Measurements from ENCODE around the gene ROBO4. TPM values are rescaled to one million over a fixed set of nuclear protein-coding genes. Genes with fewer than 3 reads are reported as not detected.
A peak's percentile ranks its signal among the peaks of the same experiment; 100 is the strongest.

The ROBO4 gene
- total RNA-seq, 3 donors from 2014 or later = 11.9 to 30.5 (median 12.8) TPM

DNA sequence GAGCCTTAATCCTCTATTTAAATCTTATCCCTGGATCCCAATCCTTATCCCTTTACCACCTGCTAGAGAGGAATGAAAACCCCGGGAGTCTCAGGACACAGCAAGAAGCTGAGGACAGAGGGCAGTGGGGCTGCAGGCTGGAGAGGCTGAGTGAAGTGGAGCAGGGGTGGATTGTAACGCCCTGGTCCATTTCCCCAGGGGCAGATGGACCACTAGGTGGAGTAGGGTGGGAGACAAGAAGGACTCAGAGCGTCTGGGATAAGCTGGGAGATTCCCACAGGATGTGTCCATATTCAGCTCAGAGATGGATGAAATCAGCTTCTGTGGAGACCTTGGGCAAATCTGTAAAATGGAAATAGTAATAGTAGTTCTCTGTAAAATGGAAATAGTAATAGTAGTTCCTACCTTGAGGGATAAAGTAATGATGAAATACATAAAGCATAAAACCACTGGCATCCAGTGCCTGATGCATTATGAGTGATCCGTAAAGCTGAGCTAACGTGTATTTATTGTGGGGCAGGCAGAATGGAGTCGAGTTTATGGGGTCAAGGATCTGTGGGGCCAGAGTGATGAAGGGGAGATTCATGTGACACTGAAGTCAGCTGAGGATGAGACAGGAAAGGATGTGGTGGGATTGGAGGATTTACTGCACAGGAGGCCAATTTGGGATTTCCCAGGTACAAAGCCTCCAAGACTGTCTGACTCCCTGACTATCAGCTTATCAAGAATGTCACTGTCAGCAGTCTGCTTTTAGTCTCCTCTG, 1.9 kb upstream of the ROBO4 start:
- H3K9me3 ChIP-seq = no peaks in the 10 kb centered on the region
- no peaks in the 10 kb centered on the region for H3K27me3 ChIP-seq
- no peak for TF ChIP-seq POLR2AphosphoS5 (IDR thresholded peaks at IDR 0.05)
- TF ChIP-seq, protein P1, sequence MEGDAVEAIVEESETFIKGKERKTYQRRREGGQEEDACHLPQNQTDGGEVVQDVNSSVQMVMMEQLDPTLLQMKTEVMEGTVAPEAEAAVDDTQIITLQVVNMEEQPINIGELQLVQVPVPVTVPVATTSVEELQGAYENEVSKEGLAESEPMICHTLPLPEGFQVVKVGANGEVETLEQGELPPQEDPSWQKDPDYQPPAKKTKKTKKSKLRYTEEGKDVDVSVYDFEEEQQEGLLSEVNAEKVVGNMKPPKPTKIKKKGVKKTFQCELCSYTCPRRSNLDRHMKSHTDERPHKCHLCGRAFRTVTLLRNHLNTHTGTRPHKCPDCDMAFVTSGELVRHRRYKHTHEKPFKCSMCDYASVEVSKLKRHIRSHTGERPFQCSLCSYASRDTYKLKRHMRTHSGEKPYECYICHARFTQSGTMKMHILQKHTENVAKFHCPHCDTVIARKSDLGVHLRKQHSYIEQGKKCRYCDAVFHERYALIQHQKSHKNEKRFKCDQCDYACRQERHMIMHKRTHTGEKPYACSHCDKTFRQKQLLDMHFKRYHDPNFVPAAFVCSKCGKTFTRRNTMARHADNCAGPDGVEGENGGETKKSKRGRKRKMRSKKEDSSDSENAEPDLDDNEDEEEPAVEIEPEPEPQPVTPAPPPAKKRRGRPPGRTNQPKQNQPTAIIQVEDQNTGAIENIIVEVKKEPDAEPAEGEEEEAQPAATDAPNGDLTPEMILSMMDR (IDR thresholded peaks at IDR 0.05) = no peak
- no peak for TF ChIP-seq POLR2A (IDR thresholded peaks at IDR 0.05)
- no peak for DNase-seq (ENCODE audit: low spot score in 2 of 2)
- no peaks in the 10 kb centered on the region for H3K4me1 ChIP-seq
- no peaks in the 10 kb centered on the region for H3K36me3 ChIP-seq
- no peak overlapping the region for H3K4me3 ChIP-seq
- intact Hi-C loops (cut with DNase I; ENCODE audit: low total_unique reads) = no loop called here
- peak overlapping the region; percentile 43 to 80 for H3K27ac ChIP-seq

DNA sequence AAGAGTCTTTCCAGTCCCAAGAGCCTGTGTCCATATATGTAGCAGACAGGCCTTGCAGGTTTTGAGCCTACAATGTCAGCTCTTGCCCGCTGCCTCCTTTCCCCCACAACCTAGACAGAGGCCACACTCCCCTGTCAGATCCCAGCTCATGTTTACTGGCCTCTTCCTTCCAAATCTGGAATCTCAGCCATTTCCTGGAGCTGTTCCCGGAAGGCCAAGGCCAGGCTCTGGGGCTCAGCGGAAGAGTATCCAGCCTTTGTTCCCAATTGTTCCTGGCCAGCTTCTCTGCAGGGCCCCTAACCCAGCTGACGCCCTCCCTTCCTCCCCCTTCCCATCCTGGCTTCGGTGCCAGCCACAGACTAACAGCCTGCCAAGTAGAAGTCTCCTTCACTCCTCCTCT, 1.0 kb upstream of the ROBO4 start:
- no peaks in the 10 kb centered on the region for H3K36me3 ChIP-seq
- intact Hi-C loops (cut with DNase I; ENCODE audit: low total_unique reads) = no loop called here
- H3K4me3 ChIP-seq = no peak overlapping the region
- H3K27me3 ChIP-seq = no peaks in the 10 kb centered on the region
- DNase-seq (ENCODE audit: low spot score in 2 of 2) = no peak
- peak in 1 of 3 donors; percentile 42 for TF ChIP-seq POLR2AphosphoS5 (IDR thresholded peaks at IDR 0.05)
- TF ChIP-seq, protein P1 (IDR thresholded peaks at IDR 0.05) = no peak
- H3K27ac ChIP-seq = peak overlapping the region; percentile 43 to 80
- no peaks in the 10 kb centered on the region for H3K4me1 ChIP-seq
- H3K9me3 ChIP-seq = no peaks in the 10 kb centered on the region

DNA sequence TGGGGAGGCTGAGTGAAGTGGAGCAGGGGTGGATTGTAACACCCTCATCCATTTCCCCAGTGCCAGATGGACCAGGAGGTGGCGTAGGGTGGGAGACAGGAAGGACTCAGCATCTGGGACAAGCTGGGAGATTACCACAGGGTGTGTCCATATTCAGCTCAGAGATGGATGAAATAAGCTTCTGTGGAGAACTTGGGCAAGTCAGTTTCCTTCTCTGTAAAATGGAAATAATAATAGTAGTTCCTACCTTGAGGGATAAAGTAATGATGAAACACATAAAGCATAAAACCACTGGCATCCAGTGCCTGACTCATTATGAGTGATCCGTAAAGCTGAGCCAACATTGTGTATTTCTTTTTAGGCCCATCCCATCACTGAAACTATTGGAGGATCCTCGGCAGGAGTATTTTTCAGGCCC, 607 bp upstream of the ROBO4 start:
- DNase-seq (ENCODE audit: low spot score in 2 of 2) = no peak
- TF ChIP-seq POLR2A (IDR thresholded peaks at IDR 0.05) (no peak), POLR2AphosphoS5 (IDR thresholded peaks at IDR 0.05) (no peak)
- TF ChIP-seq, protein P1 (IDR thresholded peaks at IDR 0.05) = no peak
- Histone ChIP-seq H3K4me3 (no peak overlapping the region), H3K27ac (peak overlapping the region; percentile 43 to 80), H3K27me3 (no peaks in the 10 kb centered on the region), H3K36me3 (no peaks in the 10 kb centered on the region), H3K4me1 (no peaks in the 10 kb centered on the region), H3K9me3 (no peaks in the 10 kb centered on the region)
- intact Hi-C loops (cut with DNase I; ENCODE audit: low total_unique reads) = no loop called here

DNA sequence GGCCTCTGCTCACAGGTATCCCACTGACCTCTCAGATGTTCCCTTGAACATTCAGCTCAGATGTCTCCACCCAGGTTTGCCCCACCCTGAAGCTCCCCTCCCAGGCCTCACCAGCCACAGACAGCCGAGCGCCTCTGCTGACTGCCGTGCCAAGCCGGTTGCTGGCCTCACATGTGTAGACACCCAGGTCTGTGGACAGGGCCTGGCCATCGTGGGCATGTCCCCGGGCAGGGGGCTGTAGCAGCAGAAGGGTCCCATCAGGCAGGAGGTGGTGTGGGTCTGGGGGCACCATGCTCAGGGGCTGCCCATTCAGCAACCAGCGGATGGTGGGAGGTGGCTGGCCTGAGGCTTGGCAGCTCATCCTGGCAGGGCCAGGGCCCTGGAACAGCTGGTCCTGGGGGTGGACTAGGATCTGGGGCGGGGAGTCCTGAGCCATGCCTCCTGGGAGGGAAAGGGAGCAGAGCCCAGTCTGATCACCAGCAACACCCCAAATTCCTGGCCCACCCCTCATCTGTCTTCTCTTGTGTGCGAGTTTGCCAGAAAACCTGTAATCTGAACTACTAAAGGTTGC, 759 bp downstream of the ROBO4 start:
- intact Hi-C loops (cut with DNase I; ENCODE audit: low total_unique reads) = no loop called here
- no peak for DNase-seq (ENCODE audit: low spot score in 2 of 2)
- H3K27ac ChIP-seq = peak overlapping the region in 1 of 2 donors; percentile 80
- no peaks in the 10 kb centered on the region for H3K36me3 ChIP-seq
- no peak for TF ChIP-seq POLR2A (IDR thresholded peaks at IDR 0.05)
- TF ChIP-seq POLR2AphosphoS5 (IDR thresholded peaks at IDR 0.05) = no peak
- TF ChIP-seq, protein P1 (IDR thresholded peaks at IDR 0.05) = no peak
- peak overlapping the region; percentile 32 to 54 (median 37) for H3K4me3 ChIP-seq
- H3K9me3 ChIP-seq = no peaks in the 10 kb centered on the region
- no peaks in the 10 kb centered on the region for H3K27me3 ChIP-seq
- H3K4me1 ChIP-seq = no peaks in the 10 kb centered on the region

DNA sequence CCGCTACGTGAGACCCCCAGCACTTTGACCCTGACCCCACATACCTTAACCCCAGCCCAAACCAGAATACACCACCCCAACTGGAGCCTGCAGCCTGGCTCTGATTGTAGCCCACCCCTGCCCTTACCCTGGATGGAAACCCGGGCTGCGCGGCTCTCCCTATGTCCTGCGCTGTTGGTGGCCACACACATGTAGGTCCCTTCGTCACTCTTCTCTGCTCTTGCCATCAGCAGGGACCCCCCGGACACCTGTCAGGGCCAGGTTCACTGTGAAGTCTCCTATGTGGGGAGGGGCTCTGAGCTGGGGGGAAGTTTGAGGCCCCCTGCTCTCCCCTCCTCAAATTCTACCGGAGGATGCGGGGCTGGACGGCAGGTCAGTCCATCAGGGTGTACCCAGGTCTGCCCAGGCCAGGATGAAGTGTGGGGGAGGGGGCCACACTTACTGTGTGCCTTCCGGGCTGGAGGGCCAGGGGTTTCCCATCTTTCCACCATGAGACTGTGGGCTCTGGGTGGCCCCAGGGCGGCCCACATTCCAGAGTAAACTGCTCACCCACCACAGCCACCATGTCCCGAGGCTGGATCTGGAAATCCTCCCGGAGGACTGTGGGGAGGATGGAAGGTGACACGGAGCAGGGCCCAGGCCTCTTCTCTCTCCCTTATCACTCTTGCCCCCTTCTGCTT, 1.5 kb downstream of the ROBO4 start:
- no peaks in the 10 kb centered on the region for H3K4me1 ChIP-seq
- intact Hi-C loops (cut with DNase I; ENCODE audit: low total_unique reads) = no loop called here
- TF ChIP-seq, protein P1 (IDR thresholded peaks at IDR 0.05) = no peak
- no peak for TF ChIP-seq POLR2A (IDR thresholded peaks at IDR 0.05)
- no peak for TF ChIP-seq POLR2AphosphoS5 (IDR thresholded peaks at IDR 0.05)
- H3K4me3 ChIP-seq = peak overlapping the region; percentile 32 to 54 (median 37)
- no peaks in the 10 kb centered on the region for H3K9me3 ChIP-seq
- H3K27me3 ChIP-seq = no peaks in the 10 kb centered on the region
- no peak for DNase-seq (ENCODE audit: low spot score in 2 of 2)
- H3K27ac ChIP-seq = peak overlapping the region in 1 of 2 donors; percentile 80
- no peaks in the 10 kb centered on the region for H3K36me3 ChIP-seq

Measured in breast epithelium (tissue), 4 donors.